ENCODE data around the gene PNLIPRP3. TPM values are rescaled to one million over a fixed set of nuclear protein-coding genes. Genes with fewer than 3 reads are reported as not detected.

Gene PNLIPRP3
- total RNA-seq, 1 donor from 2014 or later: not detected

DNA sequence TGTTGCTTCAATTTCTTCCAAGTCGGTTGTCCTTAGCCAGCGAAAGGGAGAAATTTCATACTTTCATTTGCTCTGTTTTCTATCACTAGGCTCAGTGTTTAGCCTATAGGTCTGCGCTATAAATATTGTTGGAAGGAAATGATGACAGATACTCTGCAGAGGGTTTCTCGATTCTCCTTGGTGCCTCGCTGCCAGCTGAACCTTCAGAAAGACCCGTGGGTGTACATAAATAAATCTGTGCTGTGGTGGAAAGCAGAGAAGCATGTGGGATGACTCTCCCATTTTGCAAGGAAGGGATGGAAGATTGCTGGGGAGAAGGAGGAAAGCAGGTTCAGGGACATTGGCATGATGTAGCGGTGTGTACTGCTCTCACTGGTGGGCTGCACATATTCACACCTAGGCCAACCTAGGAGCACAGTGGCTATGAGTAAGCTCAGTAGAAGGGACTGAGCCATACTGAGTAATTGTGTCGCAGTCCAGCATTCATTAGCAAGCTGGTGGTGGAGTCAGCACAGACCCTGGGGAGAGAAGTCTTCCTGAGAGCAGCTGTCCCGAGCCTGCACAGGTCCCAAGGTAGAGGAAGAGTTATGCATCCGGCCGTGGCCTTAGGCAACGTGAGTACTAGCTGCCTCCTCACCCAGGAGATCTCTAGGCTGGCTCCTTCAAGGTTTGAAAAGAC lies 50.5 kb downstream of the PNLIPRP3 start:
- DNase-seq: no peak
- Histone ChIP-seq H3K9me3 (no peaks in the 10 kb centered on the region), H3K36me3 (no peaks in the 10 kb centered on the region), H3K4me1 (no peaks in the 10 kb centered on the region), H3K27ac (no peak overlapping the region), H3K27me3 (ENCODE audit: low read depth) (no peaks in the 10 kb centered on the region), H3K4me3 (no peak overlapping the region)
- TF ChIP-seq, protein P1, sequence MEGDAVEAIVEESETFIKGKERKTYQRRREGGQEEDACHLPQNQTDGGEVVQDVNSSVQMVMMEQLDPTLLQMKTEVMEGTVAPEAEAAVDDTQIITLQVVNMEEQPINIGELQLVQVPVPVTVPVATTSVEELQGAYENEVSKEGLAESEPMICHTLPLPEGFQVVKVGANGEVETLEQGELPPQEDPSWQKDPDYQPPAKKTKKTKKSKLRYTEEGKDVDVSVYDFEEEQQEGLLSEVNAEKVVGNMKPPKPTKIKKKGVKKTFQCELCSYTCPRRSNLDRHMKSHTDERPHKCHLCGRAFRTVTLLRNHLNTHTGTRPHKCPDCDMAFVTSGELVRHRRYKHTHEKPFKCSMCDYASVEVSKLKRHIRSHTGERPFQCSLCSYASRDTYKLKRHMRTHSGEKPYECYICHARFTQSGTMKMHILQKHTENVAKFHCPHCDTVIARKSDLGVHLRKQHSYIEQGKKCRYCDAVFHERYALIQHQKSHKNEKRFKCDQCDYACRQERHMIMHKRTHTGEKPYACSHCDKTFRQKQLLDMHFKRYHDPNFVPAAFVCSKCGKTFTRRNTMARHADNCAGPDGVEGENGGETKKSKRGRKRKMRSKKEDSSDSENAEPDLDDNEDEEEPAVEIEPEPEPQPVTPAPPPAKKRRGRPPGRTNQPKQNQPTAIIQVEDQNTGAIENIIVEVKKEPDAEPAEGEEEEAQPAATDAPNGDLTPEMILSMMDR (IDR thresholded peaks at IDR 0.05): no peak
- ATAC-seq: no peak
- intact Hi-C loops (cut with DNase I): no loop called here

DNA sequence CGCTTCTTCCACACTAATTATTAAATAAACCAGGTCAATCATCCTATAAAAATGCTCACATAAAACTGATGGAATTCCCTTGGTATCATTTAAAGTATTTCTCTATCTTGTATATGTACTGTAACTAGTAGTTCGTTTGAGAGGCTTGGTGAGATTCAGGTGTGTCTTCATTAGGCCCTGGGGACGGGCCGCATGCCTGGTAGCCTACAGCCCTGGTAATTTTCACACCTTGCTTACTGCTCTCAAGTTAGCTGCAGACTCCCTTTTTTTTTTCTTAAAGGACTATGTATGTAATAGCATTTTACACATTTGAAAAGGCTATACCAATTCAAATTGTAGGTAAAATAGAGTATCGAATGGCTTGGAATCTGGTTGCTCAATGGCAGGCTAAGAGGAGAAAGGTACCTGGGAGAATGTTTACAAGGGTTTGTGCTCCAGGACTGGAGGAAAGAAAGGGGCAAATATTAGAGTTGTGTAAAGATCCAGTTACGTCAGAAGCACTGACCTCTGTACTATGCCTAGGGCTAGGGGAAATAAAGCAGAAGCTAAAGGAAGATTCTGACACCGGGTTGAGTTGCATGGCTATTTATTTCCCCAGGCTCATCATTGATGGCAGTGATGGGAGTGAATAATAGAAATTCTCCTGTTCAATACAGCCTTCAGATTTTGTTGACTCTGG lies 59.3 kb downstream of the PNLIPRP3 start:
- ATAC-seq: no peak
- DNase-seq: no peak
- intact Hi-C loops (cut with DNase I): no loop called here

DNA sequence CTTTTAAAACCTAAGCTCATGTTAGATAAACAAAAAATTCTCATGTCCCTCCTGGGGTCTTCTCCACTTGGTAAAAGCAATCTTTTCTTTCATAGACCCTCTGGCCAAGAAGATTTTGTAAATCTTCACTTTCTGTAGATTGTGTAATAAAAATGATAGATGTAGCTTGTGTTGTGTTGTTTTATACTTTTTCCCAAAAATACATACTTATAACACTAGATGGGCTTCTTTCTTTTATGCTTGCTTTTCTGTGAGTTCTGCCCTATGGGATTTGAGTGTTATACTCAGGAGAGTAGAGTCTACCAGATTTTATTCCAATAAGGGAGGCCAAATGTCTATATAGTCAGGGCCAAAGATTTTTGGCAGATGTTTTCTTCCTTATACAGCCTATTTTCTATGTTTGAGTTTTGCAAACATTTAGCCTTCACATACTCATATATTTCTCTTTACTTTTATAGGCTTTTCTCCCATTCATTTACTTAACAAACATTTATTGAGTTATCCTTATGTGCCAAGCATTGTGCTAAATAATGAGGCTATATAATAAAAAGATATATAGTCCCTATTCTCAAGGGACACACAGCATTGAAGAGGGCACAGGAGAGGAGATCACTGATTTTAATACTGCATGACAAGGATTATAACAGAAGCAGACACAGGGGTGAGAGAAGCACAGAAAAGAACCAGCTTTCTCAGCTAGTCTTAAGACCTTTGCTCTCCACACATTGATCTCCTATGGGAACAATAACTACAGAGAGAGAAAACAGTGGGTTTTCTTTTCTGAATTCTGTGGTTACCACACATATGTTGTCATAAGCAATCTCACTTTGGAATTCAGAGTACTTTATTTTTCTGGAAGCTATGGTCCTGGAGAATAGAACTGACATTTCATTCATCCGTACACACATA lies 60.1 kb downstream of the PNLIPRP3 start:
- Histone ChIP-seq H3K36me3 (no peaks in the 10 kb centered on the region), H3K9me3 (no peaks in the 10 kb centered on the region), H3K27ac (no peak overlapping the region), H3K27me3 (ENCODE audit: low read depth) (no peaks in the 10 kb centered on the region), H3K4me3 (no peak overlapping the region), H3K4me1 (no peaks in the 10 kb centered on the region)
- no peak for DNase-seq
- TF ChIP-seq, protein P1 (IDR thresholded peaks at IDR 0.05): no peak
- ATAC-seq: no peak
- intact Hi-C loops (cut with DNase I): no loop called here

More for the DNA sequence above, 59.3 kb downstream of the PNLIPRP3 start:
- no peak overlapping the region for H3K27ac ChIP-seq
- H3K4me3 ChIP-seq: no peak overlapping the region
- no peaks in the 10 kb centered on the region for H3K4me1 ChIP-seq
- TF ChIP-seq, protein P1 (IDR thresholded peaks at IDR 0.05): no peak
- no peaks in the 10 kb centered on the region for H3K9me3 ChIP-seq
- H3K27me3 ChIP-seq (ENCODE audit: low read depth): no peaks in the 10 kb centered on the region
- no peaks in the 10 kb centered on the region for H3K36me3 ChIP-seq

DNA sequence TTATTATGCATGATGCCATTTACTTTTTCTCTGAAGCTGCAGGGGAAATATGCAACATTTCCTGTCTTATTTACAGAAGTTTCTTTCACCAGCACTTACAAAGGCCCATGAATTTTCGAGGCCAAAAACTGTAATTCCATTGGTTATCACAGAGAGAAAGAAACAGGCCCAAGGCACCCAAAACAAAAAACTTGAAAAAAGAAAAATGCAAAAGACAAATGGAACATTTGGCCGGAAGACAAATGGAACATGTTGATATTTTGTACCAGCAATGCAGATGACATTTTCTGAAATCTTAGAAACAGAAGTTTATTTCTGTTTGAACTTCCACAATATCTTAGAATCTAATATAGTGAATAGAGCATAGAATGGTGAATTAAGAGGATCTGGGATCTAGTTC lies 61.8 kb downstream of the PNLIPRP3 start:
- ATAC-seq (no peak), DNase-seq (no peak)
- H3K27ac ChIP-seq: no peak overlapping the region
- TF ChIP-seq, protein P1 (IDR thresholded peaks at IDR 0.05): no peak
- no peaks in the 10 kb centered on the region for H3K4me1 ChIP-seq
- H3K4me3 ChIP-seq: no peak overlapping the region
- H3K27me3 ChIP-seq (ENCODE audit: low read depth): no peaks in the 10 kb centered on the region
- H3K9me3 ChIP-seq: no peaks in the 10 kb centered on the region
- intact Hi-C loops (cut with DNase I): no loop called here
- no peaks in the 10 kb centered on the region for H3K36me3 ChIP-seq

DNA sequence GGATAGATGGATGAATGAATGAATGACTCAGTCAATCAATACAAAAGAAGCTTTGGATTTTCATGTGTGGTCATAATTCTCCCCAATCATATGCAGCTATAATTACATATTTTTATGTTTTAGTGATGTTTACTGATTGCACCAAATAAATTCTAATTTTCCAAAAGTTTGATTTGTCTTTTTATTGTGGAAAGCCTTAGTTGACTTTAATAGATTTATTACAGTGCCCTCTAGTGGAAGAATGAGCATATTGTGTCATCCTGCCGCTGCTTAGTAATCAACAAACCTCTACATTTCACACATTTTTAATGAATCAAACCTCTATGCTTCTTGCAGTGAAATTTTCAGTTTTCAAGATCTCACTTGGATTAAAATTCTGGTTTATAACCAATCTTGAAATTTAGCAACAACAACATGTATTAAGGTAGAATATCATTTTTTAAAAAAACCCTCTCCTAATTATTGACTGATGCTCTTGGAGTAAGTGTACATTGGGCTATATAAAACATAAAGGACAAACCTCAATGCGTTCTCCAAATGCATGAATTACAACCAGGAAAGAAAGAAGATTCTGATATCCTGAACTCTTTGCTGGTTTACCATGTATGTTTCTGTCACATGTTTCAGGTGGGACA lies 62.5 kb downstream of the PNLIPRP3 start:
- intact Hi-C loops (cut with DNase I): no loop called here
- no peak for DNase-seq

More for the DNA sequence above, 62.5 kb downstream of the PNLIPRP3 start:
- TF ChIP-seq, protein P1 (IDR thresholded peaks at IDR 0.05): peak; percentile 60
- ATAC-seq: no peak
- Histone ChIP-seq H3K36me3 (no peaks in the 10 kb centered on the region), H3K9me3 (no peaks in the 10 kb centered on the region), H3K27me3 (ENCODE audit: low read depth) (no peaks in the 10 kb centered on the region), H3K4me1 (no peaks in the 10 kb centered on the region), H3K27ac (no peak overlapping the region), H3K4me3 (no peak overlapping the region)
